Measurements from ENCODE around the gene HIVEP2.
A peak's percentile ranks its signal among the peaks of the same experiment; 100 is the strongest.

DNA sequence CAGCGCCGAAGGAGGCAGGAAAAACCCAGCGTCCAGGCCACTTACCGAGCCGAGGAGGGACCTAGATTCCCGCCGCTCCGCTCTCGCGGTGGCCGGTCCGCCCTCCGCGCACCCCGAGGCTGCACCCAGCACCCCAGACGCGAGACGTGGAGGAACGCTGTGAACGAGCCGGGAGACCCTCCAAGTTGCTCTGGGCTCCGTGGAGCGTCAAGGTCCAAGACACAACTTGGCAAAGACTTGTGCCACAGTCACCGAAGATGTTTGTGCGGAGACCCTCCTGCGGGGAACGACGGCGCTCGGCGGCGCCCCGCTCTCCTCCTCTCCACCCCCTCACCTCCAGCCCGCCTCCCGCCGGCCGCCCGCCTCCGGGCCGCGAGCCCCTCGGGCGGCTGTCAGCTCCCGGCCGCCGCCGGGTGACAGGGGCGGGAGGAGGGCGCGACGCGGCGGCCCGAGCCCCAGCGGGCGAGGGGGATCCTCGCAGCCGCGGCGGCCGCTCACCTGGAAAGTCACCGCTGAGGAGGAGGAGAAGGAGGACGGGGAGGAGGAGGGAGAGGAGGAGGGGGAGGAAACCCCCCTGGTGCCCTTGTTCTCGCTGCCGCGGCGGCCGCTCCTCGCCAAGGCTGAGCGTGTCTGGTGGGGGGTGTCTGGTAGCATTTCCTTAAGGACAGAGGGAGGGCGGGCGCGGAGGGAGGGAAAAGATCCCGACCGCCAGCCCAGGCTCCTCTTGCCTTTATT lies 637 bp upstream of the HIVEP2 start:
- TF ChIP-seq POLR2A (IDR thresholded peaks at IDR 0.05) (no peak), CTCF (IDR thresholded peaks at IDR 0.05) (peak in 1 of 6 experiments; percentile 3)
